ENCODE results near the gene TGFBRAP1.

The TGFBRAP1 gene

DNA sequence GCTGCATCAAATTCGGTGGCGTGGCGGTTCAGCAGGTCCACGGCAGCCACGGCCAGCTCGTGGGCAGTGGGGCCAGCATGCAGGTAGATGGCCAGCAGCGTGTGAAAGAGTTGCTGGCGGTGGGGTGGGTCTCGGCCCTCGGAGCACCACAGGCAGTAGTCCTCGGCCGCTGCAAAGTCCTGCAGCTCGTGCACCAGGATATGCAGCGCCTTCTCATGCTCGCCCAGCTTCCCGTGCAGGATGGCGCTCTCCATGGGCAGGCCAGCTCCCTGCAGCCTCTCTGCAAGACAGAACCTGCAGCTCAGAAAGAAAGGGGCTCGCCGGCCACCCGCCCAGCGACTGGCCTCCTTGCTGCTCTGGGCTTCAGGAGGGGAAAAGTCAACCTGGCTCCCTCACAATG, 60.1 kb downstream of the TGFBRAP1 start:
- DNase-seq (ENCODE audit: extremely low spot score), result no peak
- CTCF ChIA-PET, result no interaction called here
- TF ChIP-seq CTBP1 (IDR thresholded peaks at IDR 0.05; ENCODE audit: borderline replicate concordance), result no peak
- TF ChIP-seq BHLHE40 (IDR thresholded peaks at IDR 0.05; ENCODE audit: borderline replicate concordance), result no peak
- no peak for TF ChIP-seq ELF4 (IDR thresholded peaks at IDR 0.05)
- TF ChIP-seq, protein P1, sequence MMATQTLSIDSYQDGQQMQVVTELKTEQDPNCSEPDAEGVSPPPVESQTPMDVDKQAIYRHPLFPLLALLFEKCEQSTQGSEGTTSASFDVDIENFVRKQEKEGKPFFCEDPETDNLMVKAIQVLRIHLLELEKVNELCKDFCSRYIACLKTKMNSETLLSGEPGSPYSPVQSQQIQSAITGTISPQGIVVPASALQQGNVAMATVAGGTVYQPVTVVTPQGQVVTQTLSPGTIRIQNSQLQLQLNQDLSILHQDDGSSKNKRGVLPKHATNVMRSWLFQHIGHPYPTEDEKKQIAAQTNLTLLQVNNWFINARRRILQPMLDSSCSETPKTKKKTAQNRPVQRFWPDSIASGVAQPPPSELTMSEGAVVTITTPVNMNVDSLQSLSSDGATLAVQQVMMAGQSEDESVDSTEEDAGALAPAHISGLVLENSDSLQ (IDR thresholded peaks at IDR 0.05), result no peak
- no peak for TF ChIP-seq FOXK2 (IDR thresholded peaks at IDR 0.05)
- TF ChIP-seq ARNT (IDR thresholded peaks at IDR 0.05), result no peak
- TF ChIP-seq ZNF384 (IDR thresholded peaks at IDR 0.05), result no peak
- TF ChIP-seq FOXA1 (IDR thresholded peaks at IDR 0.05), result no peak
- no peak for TF ChIP-seq LEF1 (IDR thresholded peaks at IDR 0.05; ENCODE audit: borderline replicate concordance)
- no peak for TF ChIP-seq NFRKB (IDR thresholded peaks at IDR 0.05)
- TF ChIP-seq HDGF (IDR thresholded peaks at IDR 0.05; ENCODE audit: borderline replicate concordance), result no peak
- TF ChIP-seq TARDBP (IDR thresholded peaks at IDR 0.05), result no peak
- TF ChIP-seq SUZ12 (IDR thresholded peaks at IDR 0.05), result no peak
- no peak for TF ChIP-seq L3MBTL2 (conservative IDR thresholded peaks at IDR 0.05)
- TF ChIP-seq SP1 (IDR thresholded peaks at IDR 0.05), result no peak
- no peak for TF ChIP-seq FOXM1 (IDR thresholded peaks at IDR 0.05; ENCODE audit: borderline replicate concordance)
- POLR2A ChIA-PET, result no interaction called here

GRCh38 chr2:105262651-105263091, 66.9 kb downstream of the TGFBRAP1 start:
- ChIA-PET POLR2A (interaction anchor here (0.7 kb wide), 1 partner anchor 24 kb away, joined by 3 read pairs; no protein-coding TSS in a partner anchor), CTCF (no interaction called here)
- no peak for TF ChIP-seq ZNF384 (IDR thresholded peaks at IDR 0.05)
- TF ChIP-seq FOXM1 (IDR thresholded peaks at IDR 0.05; ENCODE audit: borderline replicate concordance), result no peak
- no peak for TF ChIP-seq HDGF (IDR thresholded peaks at IDR 0.05; ENCODE audit: borderline replicate concordance)
- TF ChIP-seq SUZ12 (IDR thresholded peaks at IDR 0.05), result no peak
- TF ChIP-seq TARDBP (IDR thresholded peaks at IDR 0.05), result no peak
- no peak for TF ChIP-seq ARNT (IDR thresholded peaks at IDR 0.05)
- no peak for TF ChIP-seq FOXA1 (IDR thresholded peaks at IDR 0.05)
- no peak for TF ChIP-seq LEF1 (IDR thresholded peaks at IDR 0.05; ENCODE audit: borderline replicate concordance)
- TF ChIP-seq SP1 (IDR thresholded peaks at IDR 0.05), result no peak
- TF ChIP-seq NFRKB (IDR thresholded peaks at IDR 0.05), result no peak
- no peak for TF ChIP-seq CTBP1 (IDR thresholded peaks at IDR 0.05; ENCODE audit: borderline replicate concordance)
- TF ChIP-seq BHLHE40 (IDR thresholded peaks at IDR 0.05; ENCODE audit: borderline replicate concordance), result no peak
- TF ChIP-seq FOXK2 (IDR thresholded peaks at IDR 0.05), result no peak
- TF ChIP-seq ELF4 (IDR thresholded peaks at IDR 0.05), result no peak
- no peak for DNase-seq (ENCODE audit: extremely low spot score)

GRCh38 chr2:105261061-105261460, 68.5 kb downstream of the TGFBRAP1 start:
- POLR2A ChIA-PET, result no interaction called here
- CTCF ChIA-PET, result interaction anchor here (0.9 kb wide), 1 partner anchor 34 kb away, joined by 4 read pairs; no protein-coding TSS in a partner anchor
- no peak for DNase-seq (ENCODE audit: extremely low spot score)
- TF ChIP-seq BHLHE40 (IDR thresholded peaks at IDR 0.05; ENCODE audit: borderline replicate concordance), result no peak
- TF ChIP-seq, protein P1 (IDR thresholded peaks at IDR 0.05), result no peak
- TF ChIP-seq SP1 (IDR thresholded peaks at IDR 0.05), result no peak
- TF ChIP-seq SUZ12 (IDR thresholded peaks at IDR 0.05), result no peak
- no peak for TF ChIP-seq L3MBTL2 (conservative IDR thresholded peaks at IDR 0.05)
- no peak for TF ChIP-seq NFRKB (IDR thresholded peaks at IDR 0.05)
- TF ChIP-seq LEF1 (IDR thresholded peaks at IDR 0.05; ENCODE audit: borderline replicate concordance), result no peak
- TF ChIP-seq ELF4 (IDR thresholded peaks at IDR 0.05), result no peak
- TF ChIP-seq FOXK2 (IDR thresholded peaks at IDR 0.05), result no peak
- TF ChIP-seq TARDBP (IDR thresholded peaks at IDR 0.05), result no peak
- no peak for TF ChIP-seq FOXM1 (IDR thresholded peaks at IDR 0.05; ENCODE audit: borderline replicate concordance)
- no peak for TF ChIP-seq HDGF (IDR thresholded peaks at IDR 0.05; ENCODE audit: borderline replicate concordance)
- no peak for TF ChIP-seq FOXA1 (IDR thresholded peaks at IDR 0.05)
- TF ChIP-seq ZNF384 (IDR thresholded peaks at IDR 0.05), result no peak

DNA sequence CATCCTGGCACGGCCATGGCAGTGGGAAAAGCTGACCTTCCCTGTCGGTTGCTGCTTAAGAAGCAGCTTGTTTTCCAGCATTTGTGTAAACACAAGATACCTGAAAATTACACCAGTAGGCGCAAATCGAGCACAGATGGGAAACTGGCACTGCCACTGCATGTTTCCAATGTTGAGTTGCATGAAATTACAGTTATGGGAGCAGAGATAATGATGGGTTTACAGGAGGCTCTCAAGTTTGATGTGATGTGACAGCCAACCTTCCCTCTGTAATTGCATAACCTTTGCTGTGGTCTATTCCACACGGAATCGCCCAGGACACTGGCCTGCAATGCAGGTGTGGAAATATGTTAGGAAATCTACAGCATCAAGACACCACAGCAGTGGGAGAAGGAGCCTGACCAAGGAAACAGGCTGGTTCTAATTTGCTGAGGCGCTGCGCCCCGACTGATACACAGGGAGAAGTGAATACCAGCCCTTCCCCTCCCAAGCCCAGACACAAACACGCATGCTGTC, 70.6 kb downstream of the TGFBRAP1 start:
- CTCF ChIA-PET, result no interaction called here
- no peak for DNase-seq (ENCODE audit: extremely low spot score)
- no peak for TF ChIP-seq BHLHE40 (IDR thresholded peaks at IDR 0.05; ENCODE audit: borderline replicate concordance)
- no peak for TF ChIP-seq FOXA1 (IDR thresholded peaks at IDR 0.05)
- no peak for TF ChIP-seq CTBP1 (IDR thresholded peaks at IDR 0.05; ENCODE audit: borderline replicate concordance)
- TF ChIP-seq NFRKB (IDR thresholded peaks at IDR 0.05), result no peak
- TF ChIP-seq, protein P1 (IDR thresholded peaks at IDR 0.05), result no peak
- no peak for TF ChIP-seq FOXM1 (IDR thresholded peaks at IDR 0.05; ENCODE audit: borderline replicate concordance)
- no peak for TF ChIP-seq L3MBTL2 (conservative IDR thresholded peaks at IDR 0.05)
- POLR2A ChIA-PET, result no interaction called here

GRCh38 chr2:105257981-105258380, 71.6 kb downstream of the TGFBRAP1 start:
- POLR2A ChIA-PET, result no interaction called here
- CTCF ChIA-PET, result no interaction called here
- TF ChIP-seq, protein P1 (IDR thresholded peaks at IDR 0.05), result no peak
- TF ChIP-seq FOXK2 (IDR thresholded peaks at IDR 0.05) (no peak), CTBP1 (IDR thresholded peaks at IDR 0.05; ENCODE audit: borderline replicate concordance) (no peak), TARDBP (IDR thresholded peaks at IDR 0.05) (no peak), NFRKB (IDR thresholded peaks at IDR 0.05) (no peak)

More at GRCh38 chr2:105257981-105258380, 71.6 kb downstream of the TGFBRAP1 start:
- DNase-seq (ENCODE audit: extremely low spot score), result no peak

Data from HEK293T (cell line).